AG09319 (cell line): ENCODE data around the gene ROPN1B.
"Not testable (repeated sequence)": the region's sequence is repeated elsewhere in the genome, so short reads cannot be mapped to it uniquely, and the experiment has no call there.

ENCODE experiments used
- DNase-seq: peaks from one replicate; pipeline ENCODE4 v3.0.0-alpha.2; 2010; ENCODE audit warnings: low read depth; ENCODE audit errors: extremely low read depth
- TF ChIP-seq, protein P1 (sequence below): IDR thresholded peaks from 2 replicates; pipeline ENCODE4 v1.5.1; 2011; ENCODE audit warnings: low read depth, mild to moderate bottlenecking, inconsistent platforms, low read length, moderate library complexity

The ROPN1B gene

DNA sequence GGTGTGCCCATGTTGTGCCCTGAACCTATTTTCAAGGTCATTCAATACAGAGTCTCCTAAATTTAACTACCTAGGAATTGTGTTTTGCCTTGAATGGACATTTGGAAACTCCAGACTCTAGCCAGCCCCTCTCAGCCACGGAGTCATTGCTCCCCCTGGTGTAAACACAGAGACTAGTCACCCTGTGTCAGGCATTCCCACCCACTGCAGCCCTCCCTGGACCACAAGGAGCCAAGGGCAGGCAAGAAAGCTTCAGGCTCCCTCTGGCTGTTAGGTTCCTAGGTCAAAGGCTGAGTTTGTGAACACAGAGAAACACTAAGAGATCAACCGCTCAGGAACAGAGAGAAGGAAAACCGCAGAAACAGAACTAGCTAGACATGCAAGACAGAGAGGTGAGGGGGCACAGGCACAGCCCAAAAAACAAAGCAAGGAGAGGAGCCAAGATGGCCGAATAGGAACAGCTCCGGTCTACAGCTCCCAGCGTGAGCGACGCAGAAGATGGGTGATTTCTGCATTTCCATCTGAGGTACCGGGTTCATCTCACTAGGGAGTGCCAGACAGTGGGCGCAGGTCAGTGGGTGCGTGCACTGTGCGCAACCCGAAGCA lies 32.7 kb upstream of the ROPN1B start:
- TF ChIP-seq, protein P1, sequence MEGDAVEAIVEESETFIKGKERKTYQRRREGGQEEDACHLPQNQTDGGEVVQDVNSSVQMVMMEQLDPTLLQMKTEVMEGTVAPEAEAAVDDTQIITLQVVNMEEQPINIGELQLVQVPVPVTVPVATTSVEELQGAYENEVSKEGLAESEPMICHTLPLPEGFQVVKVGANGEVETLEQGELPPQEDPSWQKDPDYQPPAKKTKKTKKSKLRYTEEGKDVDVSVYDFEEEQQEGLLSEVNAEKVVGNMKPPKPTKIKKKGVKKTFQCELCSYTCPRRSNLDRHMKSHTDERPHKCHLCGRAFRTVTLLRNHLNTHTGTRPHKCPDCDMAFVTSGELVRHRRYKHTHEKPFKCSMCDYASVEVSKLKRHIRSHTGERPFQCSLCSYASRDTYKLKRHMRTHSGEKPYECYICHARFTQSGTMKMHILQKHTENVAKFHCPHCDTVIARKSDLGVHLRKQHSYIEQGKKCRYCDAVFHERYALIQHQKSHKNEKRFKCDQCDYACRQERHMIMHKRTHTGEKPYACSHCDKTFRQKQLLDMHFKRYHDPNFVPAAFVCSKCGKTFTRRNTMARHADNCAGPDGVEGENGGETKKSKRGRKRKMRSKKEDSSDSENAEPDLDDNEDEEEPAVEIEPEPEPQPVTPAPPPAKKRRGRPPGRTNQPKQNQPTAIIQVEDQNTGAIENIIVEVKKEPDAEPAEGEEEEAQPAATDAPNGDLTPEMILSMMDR: peak; percentile 19
- DNase-seq: not testable (repeated sequence)

GRCh38 chr3:125936891-125937290 lies 32.1 kb upstream of the ROPN1B start:
- DNase-seq: not testable (repeated sequence)

- not testable (repeated sequence) for DNase-seq
Measured at GRCh38 chr3:125947806-125948205, 21.2 kb upstream of the ROPN1B start.

DNA sequence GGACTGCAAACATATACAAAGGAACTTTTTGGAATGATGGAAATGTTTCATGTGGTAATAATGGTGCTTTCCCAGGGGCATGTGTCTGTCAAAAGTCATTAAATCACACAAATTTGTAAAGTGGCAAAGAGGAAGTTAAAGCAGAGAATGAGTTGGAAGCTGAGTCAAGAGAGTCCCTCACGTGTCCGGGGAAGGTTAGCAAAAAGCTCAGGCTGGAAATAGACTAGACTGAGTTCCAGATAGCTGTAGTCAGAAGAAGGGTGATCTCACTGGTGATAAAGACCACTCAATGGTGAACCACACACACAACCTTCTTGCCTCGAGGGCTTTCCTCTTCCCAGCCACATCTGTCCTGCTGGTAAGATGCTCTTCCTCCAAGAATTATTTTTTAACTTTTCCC lies 20.1 kb upstream of the ROPN1B start:
- not testable (repeated sequence) for DNase-seq

- DNase-seq: not testable (repeated sequence)
Measured at GRCh38 chr3:125951176-125951575, 17.8 kb upstream of the ROPN1B start.

DNA sequence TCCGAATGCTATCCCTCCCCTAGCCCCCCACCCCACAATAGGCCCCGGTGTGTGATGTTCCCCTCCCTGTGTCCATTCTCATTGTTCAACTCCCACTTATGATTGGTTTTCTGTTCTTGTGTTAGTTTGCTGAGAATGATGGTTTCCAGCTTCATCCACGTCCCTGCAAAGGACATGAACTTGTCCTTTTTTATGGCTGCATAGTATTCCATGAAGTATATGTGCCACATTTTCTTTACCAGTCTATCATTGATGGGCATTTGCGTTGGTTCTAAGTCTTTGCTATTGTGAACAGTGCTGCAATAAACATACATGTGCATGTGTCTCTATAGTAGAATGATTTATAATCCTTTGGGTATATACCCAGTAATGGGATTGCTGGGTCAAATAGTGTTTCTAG lies 12.0 kb upstream of the ROPN1B start:
- not testable (repeated sequence) for DNase-seq

- no peak for DNase-seq
Measured at GRCh38 chr3:125957674-125958510, 11.1 kb upstream of the ROPN1B start.

GRCh38 chr3:125958511-125959316 lies 10.3 kb upstream of the ROPN1B start:
- TF ChIP-seq, protein P1: no peak
- DNase-seq: no peak

More at GRCh38 chr3:125957674-125958510, 11.1 kb upstream of the ROPN1B start:
- TF ChIP-seq, protein P1: no peak

- no peak for DNase-seq
- TF ChIP-seq, protein P1: no peak
Measured at GRCh38 chr3:125959317-125960065, 9.5 kb upstream of the ROPN1B start.
